WTC11 (cell line): ENCODE results near the gene C1orf232. TPM values are rescaled to one million over a fixed set of nuclear protein-coding genes. Genes with fewer than 3 reads are reported as not detected.

ENCODE experiments used
- ATAC-seq: fragments of 200-7000 bp; cut with Tn5 transposase; 2 replicates; pipeline ENCODE4 v1.10.0; 2021; ENCODE audit warnings: mild to moderate bottlenecking, moderate library complexity
- CTCF ChIA-PET: fragments of 300-600 bp; sonication (Branson Sonifier 250); formaldehyde crosslinking; loops from one replicate; lab custom pipeline; 2021; ENCODE audit warnings: antibody characterized with exemption; lab: Charles Lee
- POLR2A ChIA-PET: fragments of 350-600 bp; sonication (Branson Sonifier 250); formaldehyde crosslinking; loops from one replicate; lab custom pipeline; 2021; ENCODE audit warnings: antibody characterized with exemption; lab: Charles Lee
- DNase-seq: peaks from one replicate; pipeline ENCODE4 v3.0.0; 2021; ENCODE audit warnings: low spot score
- H3K27ac Mint-ChIP-seq: 2 replicates; pipeline ENCODE4 v1.8.0; 2021; ENCODE audit warnings: mixed read lengths
- H3K27me3 Mint-ChIP-seq: 2 replicates; pipeline ENCODE4 v1.8.0; 2021; ENCODE audit warnings: low read depth, mild to moderate bottlenecking, moderate library complexity, mixed read lengths
- H3K36me3 Mint-ChIP-seq: 2 replicates; pipeline ENCODE4 v1.8.0; 2021; ENCODE audit warnings: mixed read lengths
- H3K4me1 Mint-ChIP-seq: 2 replicates; pipeline ENCODE4 v1.8.0; 2022; ENCODE audit warnings: mixed read lengths
- H3K4me3 Mint-ChIP-seq: 2 replicates; pipeline ENCODE4 v1.8.0; 2021; ENCODE audit warnings: mild to moderate bottlenecking, moderate library complexity, mixed read lengths
- H3K9me3 Mint-ChIP-seq: 2 replicates; pipeline ENCODE4 v1.8.0; 2021; ENCODE audit warnings: mixed read lengths
- CBFB ChIP-seq: sonication (generic); formaldehyde crosslinking; IDR thresholded peaks from 2 replicates; pipeline ENCODE4 v1.8.1; 2022; ENCODE audit warnings: mild to moderate bottlenecking, low read depth, missing genetic modification reagents
- ETV6 ChIP-seq: sonication (generic); formaldehyde crosslinking; IDR thresholded peaks from 2 replicates; pipeline ENCODE4 v1.8.1; 2022; ENCODE audit warnings: mild to moderate bottlenecking, missing genetic modification reagents
- NR2C2 ChIP-seq: sonication (generic); formaldehyde crosslinking; IDR thresholded peaks from 2 replicates; pipeline ENCODE4 v1.8.0; 2022; ENCODE audit warnings: mild to moderate bottlenecking, missing genetic modification reagents
- NR3C1 ChIP-seq: sonication (generic); formaldehyde crosslinking; conservative IDR thresholded peaks from 2 replicates; pipeline ENCODE4 v1.8.1; 2023; ENCODE audit warnings: low read depth, mild to moderate bottlenecking, missing genetic modification reagents
- PRRX2 ChIP-seq: fragments of 250-450 bp; sonication (Bioruptor Pico); IDR thresholded peaks from 2 replicates; pipeline ENCODE4 v1.8.0; 2021; ENCODE audit warnings: mild to moderate bottlenecking
- TCF7 ChIP-seq: sonication (generic); formaldehyde crosslinking; IDR thresholded peaks from 2 replicates; pipeline ENCODE4 v1.8.0; 2022; ENCODE audit warnings: mild to moderate bottlenecking, low read depth, missing genetic modification reagents, moderate library complexity
- TEAD4 ChIP-seq: sonication (generic); formaldehyde crosslinking; IDR thresholded peaks from 2 replicates; pipeline ENCODE4 v1.8.0; 2022; ENCODE audit warnings: mild to moderate bottlenecking, missing genetic modification reagents
- TP53 ChIP-seq: sonication (generic); formaldehyde crosslinking; IDR thresholded peaks from 2 replicates; pipeline ENCODE4 v1.8.1; 2023; ENCODE audit warnings: mild to moderate bottlenecking, missing genetic modification reagents
- ZNF219 ChIP-seq: sonication (generic); formaldehyde crosslinking; IDR thresholded peaks from 2 replicates; pipeline ENCODE4 v1.8.0; 2023; ENCODE audit warnings: missing genetic modification reagents, mild to moderate bottlenecking, borderline replicate concordance
- ZNF671 ChIP-seq: fragments of 250-450 bp; sonication (Bioruptor Pico); IDR thresholded peaks from 2 replicates; pipeline ENCODE4 v1.8.0; 2021; ENCODE audit warnings: mild to moderate bottlenecking
- total RNA-seq: library from RNA; stranded (reverse); gene quantifications from 3 replicates; pipeline ENCODE4 v1.2.3, GENCODE V29; 2021
- TF ChIP-seq, protein P1 (sequence below): sonication (generic); formaldehyde crosslinking; IDR thresholded peaks from 2 replicates; pipeline ENCODE4 v1.8.1; 2023; ENCODE audit warnings: mild to moderate bottlenecking, missing genetic modification reagents, moderate library complexity
- TF ChIP-seq, protein P2 (sequence below): sonication (generic); formaldehyde crosslinking; IDR thresholded peaks from 2 replicates; pipeline ENCODE4 v1.8.1; 2022; ENCODE audit warnings: mild to moderate bottlenecking, moderate library complexity, missing genetic modification reagents
- TF ChIP-seq, protein P3 (sequence below): sonication (generic); formaldehyde crosslinking; IDR thresholded peaks from 2 replicates; pipeline ENCODE4 v1.8.0; 2023; ENCODE audit warnings: mild to moderate bottlenecking, missing genetic modification reagents
- TF ChIP-seq, protein P4 (sequence below): sonication (generic); formaldehyde crosslinking; IDR thresholded peaks from 2 replicates; pipeline ENCODE4 v1.8.0; 2022; ENCODE audit warnings: mild to moderate bottlenecking, missing genetic modification reagents
- TF ChIP-seq, protein P5 (sequence below): fragments of 250-450 bp; sonication (Bioruptor Pico); IDR thresholded peaks from 2 replicates; pipeline ENCODE4 v1.9.0; 2021; ENCODE audit warnings: mild to moderate bottlenecking
- TF ChIP-seq, protein P6 (sequence below): sonication (generic); formaldehyde crosslinking; IDR thresholded peaks from 2 replicates; pipeline ENCODE4 v1.8.1; 2022; ENCODE audit warnings: missing genetic modification reagents, borderline replicate concordance
- TF ChIP-seq, protein P7 (sequence below): fragments of 250-450 bp; sonication (Bioruptor Pico); IDR thresholded peaks from 2 replicates; pipeline ENCODE4 v1.9.0; 2021; ENCODE audit warnings: moderate library complexity, mild to moderate bottlenecking, inconsistent platforms, borderline replicate concordance
- TF ChIP-seq, protein P8 (sequence below): fragments of 250-450 bp; sonication (Bioruptor Pico); IDR thresholded peaks from 2 replicates; pipeline ENCODE4 v1.9.0; 2021; ENCODE audit warnings: mild to moderate bottlenecking, borderline replicate concordance
- TF ChIP-seq, protein P9 (sequence below): fragments of 250-450 bp; sonication (Bioruptor Pico); conservative IDR thresholded peaks from 2 replicates; pipeline ENCODE4 v1.9.0; 2021; ENCODE audit warnings: mild to moderate bottlenecking

C1orf232 gene
- total RNA-seq, 1 experiment from 2014 or later, result not detected

DNA sequence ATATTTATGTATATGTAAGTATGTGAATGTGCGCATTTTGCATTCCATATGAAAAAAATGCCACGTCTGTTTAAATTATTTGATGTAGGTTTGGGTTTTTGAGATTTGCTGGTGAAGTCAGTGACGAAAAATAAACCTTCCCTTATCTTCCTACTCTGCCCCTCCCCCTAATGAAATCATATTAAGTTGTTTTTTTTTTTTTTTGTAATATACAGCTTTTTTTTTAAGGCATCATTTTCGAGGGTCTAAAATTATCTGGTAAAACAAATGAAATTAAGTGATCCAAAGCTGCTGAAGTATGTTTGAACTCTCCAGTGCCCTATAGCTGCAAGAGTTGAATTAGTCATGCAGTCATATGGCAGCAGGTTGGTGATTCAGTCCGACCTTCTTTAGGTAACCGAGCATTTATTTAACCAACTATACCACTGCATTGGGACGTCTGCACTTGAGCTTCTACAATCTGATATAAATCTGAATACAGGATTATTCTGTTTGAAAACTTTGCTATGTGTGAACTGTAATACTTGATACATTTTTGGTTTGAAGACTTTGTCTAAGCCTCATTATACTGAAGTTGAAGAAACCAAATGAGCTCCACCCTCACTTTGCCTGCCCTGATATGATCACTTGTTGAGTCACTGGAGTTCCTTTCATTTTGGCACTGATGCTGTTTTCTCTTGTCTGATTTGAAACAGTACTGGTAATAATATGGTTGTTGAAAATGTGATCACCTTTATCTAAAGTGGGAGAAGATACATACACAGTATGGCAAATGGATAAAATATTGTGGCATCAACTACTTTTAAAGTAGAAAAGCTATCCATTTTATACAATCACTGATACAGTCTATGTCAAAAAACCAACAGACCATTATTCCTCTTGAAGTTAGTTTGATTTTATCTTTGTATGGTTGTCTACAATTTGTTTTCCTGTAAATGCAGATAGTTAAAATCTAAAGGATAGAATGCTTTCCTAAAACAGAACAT is 45.5 kb downstream of the C1orf232 start:
- H3K27me3 Mint-ChIP-seq, result no peaks in the 10 kb centered on the region
- TF ChIP-seq ZNF671 (CRISPR knock-in tag), result no peak
- TF ChIP-seq, protein P1, sequence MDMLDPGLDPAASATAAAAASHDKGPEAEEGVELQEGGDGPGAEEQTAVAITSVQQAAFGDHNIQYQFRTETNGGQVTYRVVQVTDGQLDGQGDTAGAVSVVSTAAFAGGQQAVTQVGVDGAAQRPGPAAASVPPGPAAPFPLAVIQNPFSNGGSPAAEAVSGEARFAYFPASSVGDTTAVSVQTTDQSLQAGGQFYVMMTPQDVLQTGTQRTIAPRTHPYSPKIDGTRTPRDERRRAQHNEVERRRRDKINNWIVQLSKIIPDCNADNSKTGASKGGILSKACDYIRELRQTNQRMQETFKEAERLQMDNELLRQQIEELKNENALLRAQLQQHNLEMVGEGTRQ (CRISPR knock-in tag), result no peak
- no peak for TF ChIP-seq ETV6 (CRISPR knock-in tag)
- TF ChIP-seq, protein P2, sequence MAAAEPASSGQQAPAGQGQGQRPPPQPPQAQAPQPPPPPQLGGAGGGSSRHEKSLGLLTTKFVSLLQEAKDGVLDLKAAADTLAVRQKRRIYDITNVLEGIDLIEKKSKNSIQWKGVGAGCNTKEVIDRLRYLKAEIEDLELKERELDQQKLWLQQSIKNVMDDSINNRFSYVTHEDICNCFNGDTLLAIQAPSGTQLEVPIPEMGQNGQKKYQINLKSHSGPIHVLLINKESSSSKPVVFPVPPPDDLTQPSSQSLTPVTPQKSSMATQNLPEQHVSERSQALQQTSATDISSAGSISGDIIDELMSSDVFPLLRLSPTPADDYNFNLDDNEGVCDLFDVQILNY (CRISPR knock-in tag), result no peak
- no peak for TF ChIP-seq NR2C2 (CRISPR knock-in tag)
- TF ChIP-seq, protein P3, sequence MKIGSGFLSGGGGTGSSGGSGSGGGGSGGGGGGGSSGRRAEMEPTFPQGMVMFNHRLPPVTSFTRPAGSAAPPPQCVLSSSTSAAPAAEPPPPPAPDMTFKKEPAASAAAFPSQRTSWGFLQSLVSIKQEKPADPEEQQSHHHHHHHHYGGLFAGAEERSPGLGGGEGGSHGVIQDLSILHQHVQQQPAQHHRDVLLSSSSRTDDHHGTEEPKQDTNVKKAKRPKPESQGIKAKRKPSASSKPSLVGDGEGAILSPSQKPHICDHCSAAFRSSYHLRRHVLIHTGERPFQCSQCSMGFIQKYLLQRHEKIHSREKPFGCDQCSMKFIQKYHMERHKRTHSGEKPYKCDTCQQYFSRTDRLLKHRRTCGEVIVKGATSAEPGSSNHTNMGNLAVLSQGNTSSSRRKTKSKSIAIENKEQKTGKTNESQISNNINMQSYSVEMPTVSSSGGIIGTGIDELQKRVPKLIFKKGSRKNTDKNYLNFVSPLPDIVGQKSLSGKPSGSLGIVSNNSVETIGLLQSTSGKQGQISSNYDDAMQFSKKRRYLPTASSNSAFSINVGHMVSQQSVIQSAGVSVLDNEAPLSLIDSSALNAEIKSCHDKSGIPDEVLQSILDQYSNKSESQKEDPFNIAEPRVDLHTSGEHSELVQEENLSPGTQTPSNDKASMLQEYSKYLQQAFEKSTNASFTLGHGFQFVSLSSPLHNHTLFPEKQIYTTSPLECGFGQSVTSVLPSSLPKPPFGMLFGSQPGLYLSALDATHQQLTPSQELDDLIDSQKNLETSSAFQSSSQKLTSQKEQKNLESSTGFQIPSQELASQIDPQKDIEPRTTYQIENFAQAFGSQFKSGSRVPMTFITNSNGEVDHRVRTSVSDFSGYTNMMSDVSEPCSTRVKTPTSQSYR (CRISPR knock-in tag), result no peak
- no peak for TF ChIP-seq TP53
- TF ChIP-seq CBFB (CRISPR knock-in tag), result no peak
- TF ChIP-seq, protein P4, sequence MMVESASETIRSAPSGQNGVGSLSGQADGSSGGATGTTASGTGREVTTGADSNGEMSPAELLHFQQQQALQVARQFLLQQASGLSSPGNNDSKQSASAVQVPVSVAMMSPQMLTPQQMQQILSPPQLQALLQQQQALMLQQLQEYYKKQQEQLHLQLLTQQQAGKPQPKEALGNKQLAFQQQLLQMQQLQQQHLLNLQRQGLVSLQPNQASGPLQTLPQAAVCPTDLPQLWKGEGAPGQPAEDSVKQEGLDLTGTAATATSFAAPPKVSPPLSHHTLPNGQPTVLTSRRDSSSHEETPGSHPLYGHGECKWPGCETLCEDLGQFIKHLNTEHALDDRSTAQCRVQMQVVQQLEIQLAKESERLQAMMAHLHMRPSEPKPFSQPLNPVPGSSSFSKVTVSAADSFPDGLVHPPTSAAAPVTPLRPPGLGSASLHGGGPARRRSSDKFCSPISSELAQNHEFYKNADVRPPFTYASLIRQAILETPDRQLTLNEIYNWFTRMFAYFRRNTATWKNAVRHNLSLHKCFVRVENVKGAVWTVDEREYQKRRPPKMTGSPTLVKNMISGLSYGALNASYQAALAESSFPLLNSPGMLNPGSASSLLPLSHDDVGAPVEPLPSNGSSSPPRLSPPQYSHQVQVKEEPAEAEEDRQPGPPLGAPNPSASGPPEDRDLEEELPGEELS, result no peak
- no peak for TF ChIP-seq PRRX2 (CRISPR knock-in tag)
- TF ChIP-seq, protein P5, sequence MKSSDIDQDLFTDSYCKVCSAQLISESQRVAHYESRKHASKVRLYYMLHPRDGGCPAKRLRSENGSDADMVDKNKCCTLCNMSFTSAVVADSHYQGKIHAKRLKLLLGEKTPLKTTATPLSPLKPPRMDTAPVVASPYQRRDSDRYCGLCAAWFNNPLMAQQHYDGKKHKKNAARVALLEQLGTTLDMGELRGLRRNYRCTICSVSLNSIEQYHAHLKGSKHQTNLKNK (CRISPR knock-in tag), result no peak
- TF ChIP-seq, protein P6, sequence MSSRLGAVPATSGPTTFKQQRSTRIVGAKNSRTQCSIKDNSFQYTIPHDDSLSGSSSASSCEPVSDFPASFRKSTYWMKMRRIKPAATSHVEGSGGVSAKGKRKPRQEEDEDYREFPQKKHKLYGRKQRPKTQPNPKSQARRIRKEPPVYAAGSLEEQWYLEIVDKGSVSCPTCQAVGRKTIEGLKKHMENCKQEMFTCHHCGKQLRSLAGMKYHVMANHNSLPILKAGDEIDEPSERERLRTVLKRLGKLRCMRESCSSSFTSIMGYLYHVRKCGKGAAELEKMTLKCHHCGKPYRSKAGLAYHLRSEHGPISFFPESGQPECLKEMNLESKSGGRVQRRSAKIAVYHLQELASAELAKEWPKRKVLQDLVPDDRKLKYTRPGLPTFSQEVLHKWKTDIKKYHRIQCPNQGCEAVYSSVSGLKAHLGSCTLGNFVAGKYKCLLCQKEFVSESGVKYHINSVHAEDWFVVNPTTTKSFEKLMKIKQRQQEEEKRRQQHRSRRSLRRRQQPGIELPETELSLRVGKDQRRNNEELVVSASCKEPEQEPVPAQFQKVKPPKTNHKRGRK, result no peak
- no peak for TF ChIP-seq TCF7
- TF ChIP-seq TEAD4 (CRISPR knock-in tag), result no peak
- TF ChIP-seq, protein P7, sequence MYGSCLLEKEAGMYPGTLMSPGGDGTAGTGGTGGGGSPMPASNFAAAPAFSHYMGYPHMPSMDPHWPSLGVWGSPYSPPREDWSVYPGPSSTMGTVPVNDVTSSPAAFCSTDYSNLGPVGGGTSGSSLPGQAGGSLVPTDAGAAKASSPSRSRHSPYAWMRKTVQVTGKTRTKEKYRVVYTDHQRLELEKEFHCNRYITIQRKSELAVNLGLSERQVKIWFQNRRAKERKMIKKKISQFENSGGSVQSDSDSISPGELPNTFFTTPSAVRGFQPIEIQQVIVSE (CRISPR knock-in tag), result no peak
- TF ChIP-seq, protein P8, sequence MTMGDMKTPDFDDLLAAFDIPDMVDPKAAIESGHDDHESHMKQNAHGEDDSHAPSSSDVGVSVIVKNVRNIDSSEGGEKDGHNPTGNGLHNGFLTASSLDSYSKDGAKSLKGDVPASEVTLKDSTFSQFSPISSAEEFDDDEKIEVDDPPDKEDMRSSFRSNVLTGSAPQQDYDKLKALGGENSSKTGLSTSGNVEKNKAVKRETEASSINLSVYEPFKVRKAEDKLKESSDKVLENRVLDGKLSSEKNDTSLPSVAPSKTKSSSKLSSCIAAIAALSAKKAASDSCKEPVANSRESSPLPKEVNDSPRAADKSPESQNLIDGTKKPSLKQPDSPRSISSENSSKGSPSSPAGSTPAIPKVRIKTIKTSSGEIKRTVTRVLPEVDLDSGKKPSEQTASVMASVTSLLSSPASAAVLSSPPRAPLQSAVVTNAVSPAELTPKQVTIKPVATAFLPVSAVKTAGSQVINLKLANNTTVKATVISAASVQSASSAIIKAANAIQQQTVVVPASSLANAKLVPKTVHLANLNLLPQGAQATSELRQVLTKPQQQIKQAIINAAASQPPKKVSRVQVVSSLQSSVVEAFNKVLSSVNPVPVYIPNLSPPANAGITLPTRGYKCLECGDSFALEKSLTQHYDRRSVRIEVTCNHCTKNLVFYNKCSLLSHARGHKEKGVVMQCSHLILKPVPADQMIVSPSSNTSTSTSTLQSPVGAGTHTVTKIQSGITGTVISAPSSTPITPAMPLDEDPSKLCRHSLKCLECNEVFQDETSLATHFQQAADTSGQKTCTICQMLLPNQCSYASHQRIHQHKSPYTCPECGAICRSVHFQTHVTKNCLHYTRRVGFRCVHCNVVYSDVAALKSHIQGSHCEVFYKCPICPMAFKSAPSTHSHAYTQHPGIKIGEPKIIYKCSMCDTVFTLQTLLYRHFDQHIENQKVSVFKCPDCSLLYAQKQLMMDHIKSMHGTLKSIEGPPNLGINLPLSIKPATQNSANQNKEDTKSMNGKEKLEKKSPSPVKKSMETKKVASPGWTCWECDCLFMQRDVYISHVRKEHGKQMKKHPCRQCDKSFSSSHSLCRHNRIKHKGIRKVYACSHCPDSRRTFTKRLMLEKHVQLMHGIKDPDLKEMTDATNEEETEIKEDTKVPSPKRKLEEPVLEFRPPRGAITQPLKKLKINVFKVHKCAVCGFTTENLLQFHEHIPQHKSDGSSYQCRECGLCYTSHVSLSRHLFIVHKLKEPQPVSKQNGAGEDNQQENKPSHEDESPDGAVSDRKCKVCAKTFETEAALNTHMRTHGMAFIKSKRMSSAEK, result no peak
- TF ChIP-seq, protein P9, sequence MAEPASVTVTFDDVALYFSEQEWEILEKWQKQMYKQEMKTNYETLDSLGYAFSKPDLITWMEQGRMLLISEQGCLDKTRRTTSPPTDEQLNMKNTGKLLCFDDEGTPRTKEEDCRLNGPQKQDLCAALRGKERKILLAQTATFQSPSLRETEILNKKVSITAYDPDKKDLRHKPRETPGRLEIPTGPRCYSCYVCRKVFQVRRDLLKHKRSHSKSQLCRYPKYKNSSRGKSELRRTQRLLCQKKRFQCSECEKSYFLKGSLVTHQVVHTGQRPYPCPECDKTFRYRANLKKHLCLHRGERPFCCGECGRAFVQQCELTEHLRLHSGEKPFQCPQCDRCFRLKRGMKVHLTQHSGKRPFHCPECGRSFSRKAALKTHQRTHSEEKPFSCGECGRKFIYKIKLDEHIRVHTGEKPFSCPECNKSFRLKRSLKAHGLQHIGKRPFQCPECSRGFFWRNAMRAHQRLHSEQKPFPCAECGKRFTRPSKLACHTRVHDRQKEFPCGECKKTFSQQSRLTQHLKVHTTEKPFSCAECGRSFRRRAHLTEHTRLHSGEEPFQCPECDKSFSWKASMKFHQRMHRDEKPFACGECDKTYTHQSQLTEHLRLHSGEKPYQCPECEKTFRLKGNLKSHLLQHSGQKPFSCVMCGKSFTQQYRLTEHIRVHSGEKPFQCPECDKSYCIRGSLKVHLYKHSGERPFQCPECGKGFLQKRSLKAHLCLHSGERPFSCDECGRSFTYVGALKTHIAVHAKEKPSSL (CRISPR knock-in tag), result no peak
- no peak for TF ChIP-seq ZNF219 (CRISPR knock-in tag)
- no peak for TF ChIP-seq NR3C1 (CRISPR knock-in tag)
- peaks cover 12% of the 10 kb centered on the region for H3K4me1 Mint-ChIP-seq
- ATAC-seq, result no peak
- ChIA-PET CTCF (interaction anchor here (0.7 to 1.5 kb wide), 2 partner anchors 87 to 111 kb away, joined by 3 to 6 read pairs; partner anchors contain the start of gene CEP85), POLR2A (no interaction called here)
- no peak overlapping the region for H3K4me3 Mint-ChIP-seq
- H3K27ac Mint-ChIP-seq, result no peak overlapping the region
- H3K9me3 Mint-ChIP-seq, result no peaks in the 10 kb centered on the region
- 0 out of 2 replicates have a peak, but pooled peaks cover 8% of the 10 kb centered on the region for H3K36me3 Mint-ChIP-seq
- DNase-seq, result no peak
